SK-N-SH treated with all-trans-retinoic acid at 6 μM for 48 hours (cell line): Measurements from ENCODE around the gene ZDHHC3.

Experiments used
- ATAC-seq: fragments of 200-7000 bp; cut with Tn5 transposase; 3 replicates; pipeline ENCODE4 v1.9.1; 2020; ENCODE audit warnings: mild to moderate bottlenecking, moderate library complexity
- ARNTL ChIP-seq: fragments of 450-650 bp; formaldehyde crosslinking; IDR thresholded peaks from 2 replicates; pipeline ENCODE4 v1.5.0; 2020; ENCODE audit warnings: low read depth, mild to moderate bottlenecking, moderate library complexity, borderline replicate concordance
- CREB5 ChIP-seq: fragments of 250-450 bp; sonication (Bioruptor Pico); IDR thresholded peaks from 2 replicates; pipeline ENCODE4 v1.5.1; 2020; ENCODE audit warnings: low read depth, mild to moderate bottlenecking, moderate library complexity
- CSDC2 ChIP-seq: fragments of 250-450 bp; sonication (Bioruptor Pico); IDR thresholded peaks from 2 replicates; pipeline ENCODE4 v1.5.0; 2020; ENCODE audit warnings: mild to moderate bottlenecking, moderate library complexity
- CSRNP3 ChIP-seq: fragments of 250-450 bp; sonication (Bioruptor Pico); IDR thresholded peaks from 2 replicates; pipeline ENCODE4 v1.5.1; 2021; ENCODE audit warnings: mild to moderate bottlenecking, moderate library complexity
- ESRRG ChIP-seq: fragments of 250-450 bp; sonication (Bioruptor Pico); IDR thresholded peaks from 2 replicates; pipeline ENCODE4 v1.6.1; 2021; ENCODE audit warnings: mild to moderate bottlenecking
- GLIS3 ChIP-seq: fragments of 250-450 bp; sonication (Bioruptor Pico); IDR thresholded peaks from 2 replicates; pipeline ENCODE4 v1.5.0; 2020; ENCODE audit warnings: mild to moderate bottlenecking, moderate library complexity
- OSR1 ChIP-seq: fragments of 250-450 bp; sonication (Bioruptor Pico); IDR thresholded peaks from 2 replicates; pipeline ENCODE4 v1.8.0; 2022; ENCODE audit warnings: moderate library complexity, mild to moderate bottlenecking, inconsistent platforms
- PATZ1 ChIP-seq: fragments of 250-450 bp; sonication (Bioruptor Pico); IDR thresholded peaks from 2 replicates; pipeline ENCODE4 v1.8.0; 2020; ENCODE audit warnings: mild to moderate bottlenecking, moderate library complexity, borderline replicate concordance
- POU6F1 ChIP-seq: fragments of 250-450 bp; sonication (Bioruptor Pico); IDR thresholded peaks from 2 replicates; pipeline ENCODE4 v1.8.0; 2021; ENCODE audit warnings: low read depth, mild to moderate bottlenecking, moderate library complexity, borderline replicate concordance
- PPARA ChIP-seq: fragments of 250-450 bp; sonication (Bioruptor Pico); IDR thresholded peaks from 2 replicates; pipeline ENCODE4 v1.5.0; 2020; ENCODE audit warnings: mild to moderate bottlenecking, borderline replicate concordance
- RARB ChIP-seq: fragments of 250-450 bp; sonication (Bioruptor Pico); IDR thresholded peaks from 2 replicates; pipeline ENCODE4 v1.8.0; 2021; ENCODE audit warnings: mild to moderate bottlenecking, moderate library complexity
- SNAI2 ChIP-seq: fragments of 250-450 bp; sonication (Bioruptor Pico); IDR thresholded peaks from 2 replicates; pipeline ENCODE4 v1.5.0; 2020; ENCODE audit warnings: mild to moderate bottlenecking, moderate library complexity
- TOX ChIP-seq: fragments of 250-450 bp; sonication (Bioruptor Pico); IDR thresholded peaks from 2 replicates; pipeline ENCODE4 v1.8.0; 2021; ENCODE audit warnings: mild to moderate bottlenecking, moderate library complexity, borderline replicate concordance
- TSHZ2 ChIP-seq: fragments of 250-450 bp; sonication (Bioruptor Pico); IDR thresholded peaks from 2 replicates; pipeline ENCODE4 v1.5.0; 2020; ENCODE audit warnings: mild to moderate bottlenecking, moderate library complexity
- ZFP3 ChIP-seq: fragments of 250-450 bp; sonication (Bioruptor Pico); IDR thresholded peaks from 2 replicates; pipeline ENCODE4 v1.5.0; 2020; ENCODE audit warnings: mild to moderate bottlenecking, moderate library complexity
- ZFP30 ChIP-seq: fragments of 450-650 bp; formaldehyde crosslinking; IDR thresholded peaks from 2 replicates; pipeline ENCODE4 v1.5.0; 2022; ENCODE audit warnings: mild to moderate bottlenecking, moderate library complexity
- ZNF565 ChIP-seq: fragments of 450-650 bp; formaldehyde crosslinking; conservative IDR thresholded peaks from 2 replicates; pipeline ENCODE4 v1.5.0; 2020; ENCODE audit warnings: low read depth, mild to moderate bottlenecking, moderate library complexity
- ZNF70 ChIP-seq: fragments of 450-650 bp; formaldehyde crosslinking; IDR thresholded peaks from 2 replicates; pipeline ENCODE4 v1.5.0; 2020; ENCODE audit warnings: mild to moderate bottlenecking, moderate library complexity
- ZNF8 ChIP-seq: fragments of 450-650 bp; formaldehyde crosslinking; IDR thresholded peaks from 2 replicates; pipeline ENCODE4 v1.5.0; 2020; ENCODE audit warnings: mild to moderate bottlenecking, moderate library complexity

The ZDHHC3 gene

DNA sequence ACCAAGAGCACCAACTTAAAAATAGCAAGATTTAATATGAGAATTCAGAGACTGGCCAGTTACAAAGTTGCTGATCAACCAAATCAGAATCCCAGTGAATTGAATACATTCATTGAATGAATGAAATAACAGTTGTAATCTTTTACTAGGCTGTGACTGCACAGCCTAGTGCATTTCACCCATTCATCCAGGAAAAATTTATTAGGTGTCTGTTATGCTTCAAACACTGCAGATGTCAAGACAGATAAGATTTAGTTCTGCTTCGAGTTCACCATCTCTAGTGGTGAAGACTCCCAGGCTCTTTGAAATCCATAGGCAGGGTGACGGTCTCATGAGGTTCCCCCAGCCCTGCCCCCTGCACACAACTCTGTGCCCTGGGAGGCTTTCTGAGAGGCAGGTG, 72.7 kb downstream of the ZDHHC3 start:
- TF ChIP-seq GLIS3 (CRISPR knock-in tag) (no peak), ZNF8 (CRISPR knock-in tag) (no peak), SNAI2 (CRISPR knock-in tag) (no peak), PATZ1 (CRISPR knock-in tag) (no peak), CSDC2 (CRISPR knock-in tag) (no peak), ARNTL (no peak), PPARA (CRISPR knock-in tag) (no peak), ZFP3 (CRISPR knock-in tag) (no peak), ZNF70 (CRISPR knock-in tag) (no peak), ZFP30 (CRISPR knock-in tag) (no peak), ESRRG (CRISPR knock-in tag) (no peak), CREB5 (no peak), OSR1 (CRISPR knock-in tag) (no peak), TOX (CRISPR knock-in tag) (no peak), CSRNP3 (CRISPR knock-in tag) (no peak), RARB (CRISPR knock-in tag) (no peak), POU6F1 (no peak), TSHZ2 (CRISPR knock-in tag) (no peak)
- peak; percentile 58 for ATAC-seq

DNA sequence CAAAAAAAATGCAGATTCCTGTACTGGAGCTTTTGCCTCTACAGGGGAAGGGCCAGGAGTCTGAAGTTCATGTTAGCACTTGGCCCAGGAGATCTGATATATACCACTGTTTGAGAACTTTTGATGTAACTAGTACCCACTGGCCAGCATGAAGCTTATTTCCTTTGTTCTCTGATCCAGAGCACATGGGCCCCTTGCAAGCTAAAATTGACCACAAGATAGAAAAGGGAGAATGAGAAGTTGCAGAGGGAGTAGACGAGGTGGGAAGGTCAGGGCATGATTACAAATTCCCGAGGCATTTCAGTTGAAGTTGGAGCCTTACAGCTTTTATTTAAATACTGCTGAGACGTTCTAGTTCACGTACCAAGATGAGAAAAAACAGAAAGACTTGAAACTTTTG, 73.3 kb downstream of the ZDHHC3 start:
- no peak for ATAC-seq
- TF ChIP-seq ZNF565 (no peak), PPARA (CRISPR knock-in tag) (no peak), ARNTL (no peak), ESRRG (CRISPR knock-in tag) (no peak), RARB (CRISPR knock-in tag) (no peak), SNAI2 (CRISPR knock-in tag) (no peak), GLIS3 (CRISPR knock-in tag) (no peak), OSR1 (CRISPR knock-in tag) (no peak), CSRNP3 (CRISPR knock-in tag) (no peak), PATZ1 (CRISPR knock-in tag) (no peak), ZFP3 (CRISPR knock-in tag) (no peak), TSHZ2 (CRISPR knock-in tag) (no peak), CREB5 (no peak), POU6F1 (no peak), ZFP30 (CRISPR knock-in tag) (no peak)
